HG03175 (cell line): ENCODE results near the gene RAB41.
"Not testable (repeated sequence)": the region's sequence is repeated elsewhere in the genome, so short reads cannot be mapped to it uniquely, and the experiment has no call there.

ENCODE experiments used
- ATAC-seq: cut with Tn5 transposase; IDR thresholded peaks from one replicate; pipeline ENCODE4 v1.9.1; 2021; ENCODE audit warnings: mild to moderate bottlenecking, moderate library complexity; ENCODE audit not compliant: unreplicated experiment

RAB41 gene

DNA sequence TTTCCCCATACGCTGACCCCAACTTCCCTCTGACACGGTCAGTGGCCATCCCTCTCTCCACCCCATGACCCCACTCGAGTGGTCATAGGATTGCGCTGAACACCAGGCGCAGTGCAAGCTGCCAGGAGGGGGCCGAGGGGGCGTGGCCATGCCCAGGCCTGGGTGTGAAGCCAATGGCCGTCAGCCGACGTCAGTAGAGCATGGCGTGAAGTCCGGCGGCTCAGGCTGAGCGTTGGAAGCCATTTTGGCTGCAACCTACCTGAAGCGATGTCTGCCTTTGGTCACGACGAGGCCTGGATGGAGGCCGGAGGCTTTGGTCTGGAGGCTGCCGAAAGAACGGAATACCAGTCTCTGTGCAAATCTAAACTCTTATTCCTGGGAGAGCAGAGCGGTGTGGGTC, at the start of gene RAB41:
Gene RAB41 (plus strand): TSS at position 222 of the 400 bp plus-strand sequence. CDS start 46 bp downstream, at position 268.
- no peak for ATAC-seq

DNA sequence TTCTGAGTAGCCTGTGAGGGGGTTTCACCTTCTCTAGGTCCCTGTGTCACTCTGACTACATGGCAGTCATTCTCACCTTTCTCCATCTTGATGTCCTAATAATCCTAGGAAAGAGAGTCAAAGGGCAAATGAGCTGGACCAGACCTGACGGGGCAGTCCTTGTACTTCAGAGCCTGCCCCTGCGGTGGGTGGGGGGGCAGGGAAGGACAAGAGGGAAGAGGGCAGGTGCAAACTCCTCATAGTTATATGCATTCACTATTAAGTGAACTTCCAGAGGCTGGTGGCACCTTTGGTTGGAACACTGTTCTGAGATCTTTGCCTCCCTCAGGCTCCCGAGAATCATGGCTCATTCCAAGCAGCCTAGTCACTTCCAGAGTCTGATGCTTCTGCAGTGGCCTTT, 47.6 kb upstream of the RAB41 start, which contains the start of gene AWAT1:
Gene AWAT1 (plus strand): TSS at position 301 of the 400 bp plus-strand sequence. CDS start 41 bp downstream, at position 342.
- no peak for ATAC-seq

DNA sequence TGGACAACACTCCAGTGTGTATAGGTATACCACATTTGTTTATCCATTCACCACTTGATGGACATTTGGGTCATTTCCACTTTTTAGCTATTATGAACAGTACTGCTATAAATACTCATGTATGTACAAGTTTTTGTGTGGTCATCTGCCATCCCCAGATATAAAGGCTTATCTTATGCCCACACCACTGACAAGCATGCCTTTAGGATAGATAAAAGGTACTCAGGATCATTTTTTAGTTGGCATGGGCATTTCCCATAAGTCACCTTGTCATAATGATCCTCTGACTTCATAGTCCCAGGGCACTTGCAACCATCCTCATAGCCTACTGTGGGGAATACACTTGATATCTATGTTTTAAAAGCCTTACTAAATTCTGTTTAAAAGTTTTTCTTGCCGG, 41.2 kb upstream of the RAB41 start:
- ATAC-seq, result no peak

DNA sequence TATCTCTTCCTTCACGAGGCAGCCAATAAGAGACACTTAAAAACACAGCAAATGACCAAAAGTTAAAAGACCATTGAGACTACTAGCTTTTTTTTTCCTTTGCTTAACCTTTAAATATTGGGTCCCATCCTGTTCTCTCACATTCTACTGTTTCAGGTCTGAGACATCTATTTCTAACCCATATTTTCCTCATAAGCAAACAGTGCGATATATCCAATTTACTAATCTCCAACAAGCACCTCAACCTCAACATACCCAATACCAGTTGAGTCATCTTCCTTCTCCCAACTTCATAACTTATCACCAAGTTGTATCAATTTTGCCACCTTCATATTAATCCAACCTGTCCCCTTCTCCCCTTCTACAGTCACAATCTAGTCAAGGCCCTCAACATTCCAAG, 40.5 kb upstream of the RAB41 start:
- no peak for ATAC-seq

GRCh38 chrX:70243601-70244000, 38.4 kb upstream of the RAB41 start:
- ATAC-seq, result not testable (repeated sequence)

DNA sequence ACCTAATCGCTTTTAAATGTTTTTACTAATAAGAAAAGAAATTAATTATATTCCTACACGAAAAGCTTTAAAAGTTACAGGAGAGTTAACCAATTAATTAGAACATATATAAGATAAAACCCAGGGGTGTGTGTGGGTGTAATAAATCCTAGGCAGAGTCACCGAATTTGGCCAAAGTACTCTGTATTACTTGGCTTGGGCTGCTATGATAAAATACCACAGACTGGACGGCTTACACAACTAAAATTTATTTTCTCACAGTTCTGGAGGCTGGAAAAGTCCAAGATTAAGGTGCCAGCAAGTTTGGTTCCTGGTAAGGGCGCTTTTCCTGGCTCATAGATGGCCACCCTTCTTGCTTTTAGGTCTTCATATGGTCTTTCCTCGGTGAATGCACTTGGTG, 37.1 kb upstream of the RAB41 start:
- no peak for ATAC-seq

GRCh38 chrX:70247252-70247651, 34.7 kb upstream of the RAB41 start:
- ATAC-seq, result no peak

DNA sequence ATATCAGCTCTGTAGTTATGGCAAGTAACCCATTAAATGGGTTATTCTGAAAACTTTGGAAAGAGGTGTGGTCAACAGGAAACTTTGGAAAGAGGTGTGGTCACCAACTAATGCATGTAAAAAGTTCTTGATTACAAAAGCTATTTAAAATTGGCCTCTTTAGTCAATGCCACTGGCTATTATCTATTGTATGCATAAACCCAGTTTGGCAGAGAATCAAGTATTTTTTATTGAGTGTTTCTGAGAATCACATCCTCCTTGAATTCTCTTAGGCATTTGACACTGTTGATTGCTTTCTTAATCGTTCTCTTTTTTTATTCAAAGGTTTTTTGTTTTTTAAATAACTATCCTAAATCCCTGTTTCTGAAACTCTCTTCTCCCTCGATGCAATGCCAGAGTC, 29.5 kb upstream of the RAB41 start:
- ATAC-seq, result no peak

- no peak for ATAC-seq
Observed at GRCh38 chrX:70253377-70254062, 28.5 kb upstream of the RAB41 start.

DNA sequence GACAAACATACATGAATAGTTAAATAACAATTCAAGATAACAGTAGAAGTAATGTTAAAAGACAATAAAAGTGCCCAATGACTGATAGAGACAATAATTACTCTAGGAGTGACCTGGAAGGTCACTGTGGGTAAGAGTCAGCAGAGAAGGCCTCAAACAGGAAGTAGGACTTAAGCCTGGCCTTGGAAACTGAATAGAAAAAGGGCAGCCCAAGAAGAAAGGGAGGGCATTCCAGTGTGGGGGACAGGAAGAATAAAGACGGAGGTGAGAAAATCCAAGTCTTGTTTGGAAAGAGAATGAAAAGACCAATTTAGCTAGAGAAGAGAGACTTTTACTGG, 27.9 kb upstream of the RAB41 start:
- no peak for ATAC-seq

- ATAC-seq, result no peak
Observed at GRCh38 chrX:70254909-70255308, 27.1 kb upstream of the RAB41 start.

DNA sequence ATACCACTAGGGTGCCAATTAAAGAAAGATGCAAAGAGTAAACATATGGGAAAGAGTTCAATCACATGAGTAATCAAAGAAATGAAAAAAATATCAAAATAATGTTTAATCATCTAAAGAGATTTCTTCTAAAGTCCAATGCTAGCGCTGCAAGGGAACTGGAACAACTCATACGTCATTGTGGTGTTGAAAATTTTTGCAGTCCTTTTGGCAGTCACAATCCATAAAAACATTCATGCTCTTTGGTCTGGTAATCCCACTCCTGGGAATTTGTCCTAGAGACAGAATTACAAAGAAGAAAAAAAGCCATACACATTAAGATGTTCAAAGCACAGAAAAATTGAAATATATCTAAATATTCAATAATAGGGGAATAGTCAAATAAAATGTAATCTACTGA, 26.5 kb upstream of the RAB41 start:
- no peak for ATAC-seq

DNA sequence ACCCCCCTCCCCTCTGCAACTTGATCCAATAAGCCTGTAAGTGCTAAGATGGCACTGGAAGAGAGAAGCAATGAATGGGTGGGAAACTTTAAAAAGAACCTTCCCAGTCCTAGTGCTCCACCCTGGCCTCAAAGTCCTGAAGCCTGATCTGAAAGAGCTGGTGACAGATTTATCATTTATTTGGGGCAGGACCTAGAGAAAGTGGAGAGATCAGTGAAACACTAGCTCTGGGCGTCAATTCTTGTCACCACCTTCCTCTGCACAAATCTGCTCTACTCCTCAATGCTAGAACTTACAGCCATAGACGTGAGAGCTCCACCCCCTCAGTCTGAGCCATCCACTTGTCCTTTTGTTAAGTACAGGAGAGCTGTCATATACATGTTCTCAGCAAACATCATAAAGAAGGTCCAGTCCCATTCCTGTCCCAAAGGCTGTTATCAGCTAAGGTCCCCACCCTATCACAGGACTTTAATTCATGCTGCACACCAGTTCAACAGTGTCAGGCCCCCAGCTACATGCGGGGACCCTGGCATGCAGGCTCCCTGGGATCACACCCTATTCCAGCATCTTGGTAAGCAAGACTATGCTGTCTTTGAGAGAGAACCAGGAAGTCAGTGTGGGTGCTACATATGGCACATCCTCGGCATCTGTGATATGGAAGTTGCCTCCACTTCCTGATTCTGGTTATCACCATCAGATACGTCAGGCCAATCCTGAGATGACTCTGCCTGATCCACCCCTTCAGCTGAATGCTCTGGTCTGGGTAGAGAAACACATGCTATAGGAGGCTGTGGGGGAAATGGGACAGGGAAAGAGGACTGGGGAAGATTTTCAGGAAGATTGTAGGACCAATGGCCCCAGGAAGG, 24.3 kb upstream of the RAB41 start:
- ATAC-seq, result no peak

GRCh38 chrX:70260104-70260503, 21.9 kb upstream of the RAB41 start, which contains the start of gene P2RY4:
TSS of gene P2RY4 (minus strand) at chrX:70260204. CDS start at chrX:70259624, 580 bp downstream.
- ATAC-seq, result no peak

DNA sequence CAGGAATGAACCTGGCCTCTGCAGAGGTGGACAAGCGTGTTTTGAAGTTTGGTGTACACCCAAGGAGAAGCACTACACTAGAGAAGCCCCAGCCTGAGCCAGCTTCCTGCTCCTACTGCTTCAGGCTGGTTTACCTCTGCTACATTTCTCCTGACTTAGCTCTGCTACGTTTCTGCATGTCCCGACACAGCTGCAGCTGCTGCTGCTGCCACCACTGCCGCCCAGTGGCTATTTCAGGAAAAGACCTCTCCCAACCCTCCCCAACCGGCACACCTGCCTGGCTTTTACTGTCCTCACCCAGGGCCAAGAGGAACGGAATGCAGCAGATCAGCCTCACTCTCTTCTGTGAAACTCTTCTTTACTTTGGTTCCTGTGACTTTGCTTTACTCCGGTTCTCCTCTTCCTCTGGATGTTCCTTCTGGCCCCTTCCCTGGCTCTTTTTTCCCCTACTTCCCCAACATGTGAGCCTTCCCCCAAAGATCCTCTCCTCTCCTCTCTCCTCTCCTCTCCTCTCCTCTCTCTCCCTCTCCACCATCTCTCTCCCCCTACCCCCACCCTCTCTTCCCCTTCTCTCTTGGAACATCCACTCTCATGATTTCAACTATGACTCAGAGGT, 18.9 kb upstream of the RAB41 start:
- ATAC-seq, result no peak

DNA sequence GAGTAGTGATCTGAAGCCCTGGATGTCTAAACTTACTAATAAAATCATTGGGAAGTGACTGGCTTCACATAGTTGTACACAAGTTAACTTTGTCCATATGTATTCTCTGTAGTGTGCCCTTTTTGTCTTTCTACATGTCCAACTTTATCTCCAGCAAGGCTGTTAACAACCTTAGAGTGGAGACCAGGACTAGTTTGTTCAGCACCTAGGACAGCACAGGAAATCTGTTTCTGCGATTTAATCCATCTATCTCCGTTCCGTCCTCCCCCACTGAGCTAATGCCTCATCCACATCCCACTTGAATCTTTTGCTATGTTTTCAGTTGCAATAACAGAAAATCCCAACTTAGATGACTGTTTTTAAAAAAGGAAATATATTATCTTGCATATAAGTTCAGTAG, 17.2 kb upstream of the RAB41 start:
- ATAC-seq, result no peak

- no peak for ATAC-seq
Observed at GRCh38 chrX:70268034-70268433, 13.9 kb upstream of the RAB41 start, which contains the start of gene ARR3. TSS of gene ARR3 (plus strand) at chrX:70268334. CDS start at chrX:70269386, 1,052 bp downstream.

GRCh38 chrX:70274029-70274428, 7.9 kb upstream of the RAB41 start:
- not testable (repeated sequence) for ATAC-seq

DNA sequence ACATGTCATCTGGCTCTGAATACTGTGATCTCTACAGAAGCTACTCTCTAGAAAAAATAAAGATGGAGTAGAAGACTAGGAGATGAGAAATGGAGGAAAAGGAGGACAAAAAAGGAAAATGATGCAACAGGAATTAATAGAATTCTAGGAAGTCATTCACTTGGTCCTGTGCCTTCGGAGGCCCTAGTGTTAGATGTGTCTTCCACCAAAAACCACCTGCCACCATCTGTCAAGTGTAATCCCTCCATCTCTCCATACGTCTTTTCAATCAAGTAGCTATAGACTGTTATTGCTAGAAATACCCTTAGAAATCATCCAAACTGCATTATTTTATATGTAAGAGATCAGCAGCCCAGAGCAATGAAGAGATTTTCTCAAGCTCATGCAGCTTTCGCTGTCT, 2.9 kb upstream of the RAB41 start:
- ATAC-seq, result no peak

DNA sequence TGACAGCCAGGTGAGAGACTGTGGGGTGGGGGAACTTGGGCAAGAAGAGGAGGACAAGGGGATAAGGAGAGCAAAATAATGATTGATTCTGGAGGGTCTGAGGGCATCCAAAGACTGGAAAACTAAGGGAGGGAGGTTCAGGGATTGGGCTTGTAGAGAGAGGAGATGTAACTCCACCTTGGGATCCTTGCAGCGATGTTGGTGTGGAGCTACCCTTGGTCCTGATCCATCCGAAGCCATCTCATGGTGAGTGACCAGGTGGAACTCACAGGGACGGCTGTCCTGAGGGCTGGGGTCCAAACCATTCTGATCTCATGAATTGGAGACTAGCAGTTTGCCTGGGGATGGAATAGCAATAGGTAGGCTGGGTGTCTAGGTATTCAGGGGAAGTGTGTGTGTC, 1.4 kb upstream of the RAB41 start:
- no peak for ATAC-seq

GRCh38 chrX:70289168-70289792, 7.3 kb downstream of the RAB41 start:
- peak; percentile 4 for ATAC-seq
